Body of pancreas (tissue), 4 donors: ENCODE data around the gene CAMK1G.

Source experiments
- CTCF ChIP-seq, 7 experiments: fragments of 450-650 bp in 4 of 7; fragments of 200-600 bp in 3 of 7; sonication (generic) in 3 of 7; IDR thresholded peaks; one replicate each; pipeline ENCODE4 v1.5.1; 2016 to 2019; ENCODE audit warnings: antibody characterized with exemption in 7 of 7
- POLR2A ChIP-seq, 3 donors: fragments of 450-650 bp; IDR thresholded peaks; one replicate each; pipeline ENCODE4 v1.6.1; 2016; ENCODE audit warnings: antibody characterized with exemption in 3 of 3, mild to moderate bottlenecking in 2 of 3

- TF ChIP-seq CTCF (IDR thresholded peaks at IDR 0.05) (no peak), POLR2A (IDR thresholded peaks at IDR 0.05) (no peak)
Observed at GRCh38 chr1:209560952-209561351, 22.6 kb upstream of the CAMK1G start.
